PC-3 (cell line): ENCODE results near the gene PSPC1. TPM values are rescaled to one million over a fixed set of nuclear protein-coding genes. Genes with fewer than 3 reads are reported as not detected.

ENCODE experiments used
- ATAC-seq: fragments of 200-7000 bp; cut with Tn5 transposase; 2 replicates; pipeline ENCODE4 v1.9.1; 2020; ENCODE audit warnings: mild to moderate bottlenecking, moderate library complexity
- BruUV-seq: library from RNA; stranded (reverse); fragments of 400-500 nt; replicated peaks from 2 replicates; lab custom pipeline; 2021; lab: Mats Ljungman, UMichigan
- CTCF ChIA-PET: fragments of 300-600 bp; sonication (Branson Sonifier 250); formaldehyde crosslinking; loops from one replicate; lab custom pipeline; 2022; ENCODE audit warnings: antibody characterized with exemption; lab: Charles Lee
- POLR2A ChIA-PET: fragments of 300-600 bp; sonication (Branson Sonifier 250); formaldehyde crosslinking; loops from one replicate; lab custom pipeline; 2022; ENCODE audit warnings: antibody characterized with exemption; ENCODE audit not compliant: unreplicated experiment; lab: Charles Lee
- DNase-seq: peaks from one replicate; pipeline ENCODE4 v3.0.0-alpha.2; 2015
- H2AFZ ChIP-seq: fragments of 300-600 bp; sonication (generic); 2 replicates; pipeline ENCODE4 v1.6.0; 2016; ENCODE audit warnings: antibody characterized with exemption, low read length
- H3F3A ChIP-seq: fragments of 300-600 bp; sonication (generic); one replicate; pipeline ENCODE4 v1.6.0; 2017; ENCODE audit warnings: antibody characterized with exemption, low read length, control low read depth, mild to moderate bottlenecking; ENCODE audit not compliant: unreplicated experiment
- H3K27ac ChIP-seq: fragments of 300-600 bp; sonication (generic); 2 replicates; pipeline ENCODE4 v1.5.1; 2016; ENCODE audit warnings: mild to moderate bottlenecking, low read length
- H3K27me3 ChIP-seq: fragments of 300-600 bp; sonication (generic); 2 replicates; pipeline ENCODE4 v1.6.1; 2016; ENCODE audit warnings: low read length, mixed read lengths
- H3K36me3 ChIP-seq: fragments of 300-600 bp; sonication (generic); 2 replicates; pipeline ENCODE4 v1.6.1; 2016; ENCODE audit warnings: low read depth, mixed run types, low read length, mixed read lengths
- H3K4me1 ChIP-seq: fragments of 300-600 bp; sonication (generic); 2 replicates; pipeline ENCODE4 v1.5.1; 2016; ENCODE audit warnings: low read length; ENCODE audit not compliant: insufficient read depth
- H3K4me2 ChIP-seq: fragments of 300-600 bp; sonication (generic); 2 replicates; pipeline ENCODE4 v1.6.0; 2016; ENCODE audit warnings: low read length
- H3K4me3 ChIP-seq: fragments of 300-600 bp; sonication (generic); 2 replicates; pipeline ENCODE4 v1.5.1; 2016; ENCODE audit warnings: mild to moderate bottlenecking, low read length, mixed read lengths
- H3K79me2 ChIP-seq: fragments of 300-600 bp; sonication (generic); 2 replicates; pipeline ENCODE4 v1.6.1; 2017; ENCODE audit warnings: low read length, mixed read lengths
- H3K9ac ChIP-seq: fragments of 300-600 bp; sonication (generic); 2 replicates; pipeline ENCODE4 v1.6.0; 2016; ENCODE audit warnings: mild to moderate bottlenecking, low read length
- H3K9me2 ChIP-seq: fragments of 300-600 bp; sonication (generic); replicated peaks from 2 replicates; pipeline ENCODE4 v1.6.1; 2016; ENCODE audit warnings: mixed run types, low read length, mixed read lengths
- H3K9me3 ChIP-seq: fragments of 300-600 bp; sonication (generic); 2 replicates; pipeline ENCODE4 v1.6.1; 2016; ENCODE audit warnings: low read length, mixed read lengths
- H4K20me1 ChIP-seq: fragments of 300-600 bp; sonication (generic); 2 replicates; pipeline ENCODE4 v1.6.1; 2016; ENCODE audit warnings: low read length, mixed read lengths
- EZH2 ChIP-seq: fragments of 300-600 bp; sonication (generic); IDR thresholded peaks from one replicate; pipeline ENCODE4 v1.6.1; 2017; ENCODE audit warnings: antibody characterized with exemption, mild to moderate bottlenecking, low read length; ENCODE audit not compliant: unreplicated experiment
- EZH2phosphoT487 ChIP-seq: fragments of 300-600 bp; sonication (generic); IDR thresholded peaks from 2 replicates; pipeline ENCODE4 v1.6.1; 2018; ENCODE audit warnings: mild to moderate bottlenecking, antibody characterized with exemption, low read length, borderline replicate concordance
- intact Hi-C: fragments of 100-400 bp; cut with micrococcal nuclease; formaldehyde crosslinking; loops from 2 replicates; pipeline ENCODE4 v1.9.0; 2023
- total RNA-seq: library from RNA; depleted of rRNA; stranded (reverse); fragments of >200 nt; gene quantifications from 2 replicates; pipeline ENCODE4 v1.2.3, GENCODE V29; 2014
- TF ChIP-seq, protein P1 (sequence below): fragments of 300-600 bp; sonication (generic); conservative IDR thresholded peaks from 2 replicates; pipeline ENCODE4 v1.5.1; 2017; ENCODE audit warnings: antibody characterized with exemption, low read depth, mild to moderate bottlenecking, low read length

The PSPC1 gene
- total RNA-seq, 1 experiment from 2014 or later, result 121 TPM

DNA sequence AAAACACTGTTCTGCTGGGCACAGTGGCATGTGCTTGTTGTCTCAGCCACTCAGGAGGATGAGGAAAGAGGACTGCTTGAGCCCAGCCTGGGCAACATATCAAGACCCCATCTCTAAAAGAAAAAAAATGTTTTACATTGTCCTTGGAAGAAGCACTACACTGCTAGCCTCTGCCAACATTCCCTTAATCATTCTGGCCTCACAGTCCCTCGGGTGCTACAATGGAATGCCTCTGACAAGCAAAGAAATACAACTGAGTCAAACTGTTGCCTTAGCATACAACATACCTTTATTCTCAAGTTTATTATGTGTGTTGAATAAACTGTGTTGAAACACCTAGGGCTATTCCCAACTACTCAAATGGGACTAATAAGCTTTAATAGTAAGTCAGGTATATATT is 56.1 kb downstream of the PSPC1 start:
- H3K36me3 ChIP-seq, result peaks cover 57% of the 10 kb centered on the region
- H3F3A ChIP-seq, result no peaks in the 10 kb centered on the region
- TF ChIP-seq EZH2 (no peak), EZH2phosphoT487 (no peak)
- TF ChIP-seq, protein P1, sequence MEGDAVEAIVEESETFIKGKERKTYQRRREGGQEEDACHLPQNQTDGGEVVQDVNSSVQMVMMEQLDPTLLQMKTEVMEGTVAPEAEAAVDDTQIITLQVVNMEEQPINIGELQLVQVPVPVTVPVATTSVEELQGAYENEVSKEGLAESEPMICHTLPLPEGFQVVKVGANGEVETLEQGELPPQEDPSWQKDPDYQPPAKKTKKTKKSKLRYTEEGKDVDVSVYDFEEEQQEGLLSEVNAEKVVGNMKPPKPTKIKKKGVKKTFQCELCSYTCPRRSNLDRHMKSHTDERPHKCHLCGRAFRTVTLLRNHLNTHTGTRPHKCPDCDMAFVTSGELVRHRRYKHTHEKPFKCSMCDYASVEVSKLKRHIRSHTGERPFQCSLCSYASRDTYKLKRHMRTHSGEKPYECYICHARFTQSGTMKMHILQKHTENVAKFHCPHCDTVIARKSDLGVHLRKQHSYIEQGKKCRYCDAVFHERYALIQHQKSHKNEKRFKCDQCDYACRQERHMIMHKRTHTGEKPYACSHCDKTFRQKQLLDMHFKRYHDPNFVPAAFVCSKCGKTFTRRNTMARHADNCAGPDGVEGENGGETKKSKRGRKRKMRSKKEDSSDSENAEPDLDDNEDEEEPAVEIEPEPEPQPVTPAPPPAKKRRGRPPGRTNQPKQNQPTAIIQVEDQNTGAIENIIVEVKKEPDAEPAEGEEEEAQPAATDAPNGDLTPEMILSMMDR, result no peak
- H3K4me1 ChIP-seq, result no peaks in the 10 kb centered on the region
- peaks cover 6% of the 10 kb centered on the region; the same call in 1 of the 2 replicates for H4K20me1 ChIP-seq
- BruUV-seq, result no TSS peak
- POLR2A ChIA-PET, result no interaction called here
- H3K27ac ChIP-seq, result no peak overlapping the region
- H3K27me3 ChIP-seq, result no peaks in the 10 kb centered on the region
- H3K79me2 ChIP-seq, result peaks cover 72% of the 10 kb centered on the region
- ATAC-seq, result no peak
- H3K9me2 ChIP-seq, result no peaks in the 10 kb centered on the region
- no peak overlapping the region for H3K4me3 ChIP-seq
- no peak overlapping the region for H3K4me2 ChIP-seq
- H2AFZ ChIP-seq, result no peak overlapping the region
- H3K9me3 ChIP-seq, result no peaks in the 10 kb centered on the region
- no peak overlapping the region for H3K9ac ChIP-seq
- no peak for DNase-seq
- CTCF ChIA-PET, result no interaction called here
- intact Hi-C loops, result no loop called here

DNA sequence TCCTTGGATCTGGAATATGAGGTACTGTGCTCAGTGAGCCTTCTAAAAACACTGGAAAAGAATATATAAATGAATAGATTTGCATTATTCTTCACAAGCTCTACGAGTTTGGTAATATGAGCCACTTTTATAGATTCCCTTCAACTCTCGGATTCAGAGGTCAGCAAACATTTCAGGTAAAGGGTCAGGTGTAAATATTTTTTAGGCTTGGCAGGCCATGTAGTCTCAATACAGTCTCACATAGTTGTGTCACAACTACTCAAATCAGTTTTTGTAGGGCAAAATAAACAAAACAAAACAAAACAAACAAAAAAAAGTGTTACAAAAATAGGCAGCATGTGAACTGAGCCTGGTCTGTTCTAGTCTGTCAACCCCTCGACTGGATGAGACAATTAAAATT is 57.4 kb downstream of the PSPC1 start:
- CTCF ChIA-PET, result no interaction called here
- no peaks in the 10 kb centered on the region for H3K9me3 ChIP-seq
- H4K20me1 ChIP-seq, result peaks cover 6% of the 10 kb centered on the region; the same call in 1 of the 2 replicates
- H3K9ac ChIP-seq, result no peak overlapping the region
- no peak for ATAC-seq
- no peak overlapping the region for H3K27ac ChIP-seq
- no TSS peak for BruUV-seq
- intact Hi-C loops, result no loop called here
- H3K79me2 ChIP-seq, result peaks cover 60% of the 10 kb centered on the region
- no peak overlapping the region for H2AFZ ChIP-seq
- peaks cover 55% of the 10 kb centered on the region for H3K36me3 ChIP-seq
- no peaks in the 10 kb centered on the region for H3F3A ChIP-seq
- no peaks in the 10 kb centered on the region for H3K9me2 ChIP-seq
- no peak for DNase-seq
- no peaks in the 10 kb centered on the region for H3K27me3 ChIP-seq
- POLR2A ChIA-PET, result interaction anchor here (0.6 kb wide), 1 partner anchor 93 kb away, joined by 5 read pairs; no protein-coding TSS in a partner anchor
- no peaks in the 10 kb centered on the region for H3K4me1 ChIP-seq
- H3K4me3 ChIP-seq, result no peak overlapping the region
- TF ChIP-seq EZH2 (no peak), EZH2phosphoT487 (no peak)
- TF ChIP-seq, protein P1, result no peak
- no peak overlapping the region for H3K4me2 ChIP-seq

DNA sequence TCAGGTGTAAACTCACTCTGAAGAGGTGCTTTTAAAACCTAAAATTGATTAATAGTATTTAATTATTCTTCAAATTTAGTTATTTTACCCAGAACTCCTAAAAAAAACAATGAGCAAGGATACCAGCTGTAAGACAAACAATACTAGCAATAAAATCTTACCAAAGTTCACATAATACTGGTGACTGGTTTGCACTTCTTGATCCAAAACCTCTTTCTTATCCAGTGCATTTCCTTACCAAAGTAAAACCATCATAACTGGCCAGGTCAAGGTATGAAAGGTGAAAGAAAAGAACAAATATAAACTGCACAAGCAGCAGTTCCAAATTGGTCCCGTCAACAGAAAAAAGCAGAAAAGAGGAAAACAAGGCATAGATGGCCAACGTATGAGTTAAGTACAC is 62.7 kb downstream of the PSPC1 start:
- POLR2A ChIA-PET, result no interaction called here
- intact Hi-C loops, result no loop called here
- no peak for DNase-seq

More for the DNA sequence above, 62.7 kb downstream of the PSPC1 start:
- H3K9me3 ChIP-seq, result no peaks in the 10 kb centered on the region
- H3K27me3 ChIP-seq, result no peaks in the 10 kb centered on the region
- H3K4me3 ChIP-seq, result no peak overlapping the region
- CTCF ChIA-PET, result no interaction called here
- H3K9me2 ChIP-seq, result no peaks in the 10 kb centered on the region
- ATAC-seq, result peak; percentile 33; the same call in 1 of the 2 replicates
- H3K79me2 ChIP-seq, result peaks cover 33% of the 10 kb centered on the region
- TF ChIP-seq, protein P1, result no peak
- TF ChIP-seq EZH2 (no peak), EZH2phosphoT487 (no peak)
- peaks cover 9% of the 10 kb centered on the region; the same call in 1 of the 2 replicates for H4K20me1 ChIP-seq
- H2AFZ ChIP-seq, result no peak overlapping the region
- no peak overlapping the region for H3K27ac ChIP-seq
- H3K4me2 ChIP-seq, result no peak overlapping the region
- H3K4me1 ChIP-seq, result no peaks in the 10 kb centered on the region
- peaks cover 36% of the 10 kb centered on the region for H3K36me3 ChIP-seq
- BruUV-seq, result no TSS peak
- no peaks in the 10 kb centered on the region for H3F3A ChIP-seq
- H3K9ac ChIP-seq, result no peak overlapping the region
